NCI-H2171 treated with DMSO at 0.1 percent for 48 hours (cell line): ENCODE results near the gene CCDC91.

Experiments
- DNase-seq: peaks from one replicate; lab custom pipeline; 2025; lab: John Stamatoyannopoulos, UW

Gene CCDC91

GRCh38 chr12:28582672-28583376 lies 392.6 kb downstream of the CCDC91 start:
- no peak for DNase-seq

- DNase-seq, result peak; percentile 42
Measured at GRCh38 chr12:28583701-28584261, 393.5 kb downstream of the CCDC91 start.

GRCh38 chr12:28585146-28585545 lies 394.9 kb downstream of the CCDC91 start:
- DNase-seq, result no peak

- no peak for DNase-seq
Measured at GRCh38 chr12:28586481-28586880, 396.2 kb downstream of the CCDC91 start.

GRCh38 chr12:28591831-28592230 lies 401.6 kb downstream of the CCDC91 start:
- DNase-seq, result no peak
